Femur (tissue), 1 donor: ENCODE results near the gene ARHGDIG.
"Not testable (repeated sequence)": the region's sequence is repeated elsewhere in the genome, so short reads cannot be mapped to it uniquely, and the experiment has no call there.

Experiments
- DNase-seq: peaks from one replicate; pipeline ENCODE4 v3.0.0-alpha.2; 2017

ARHGDIG gene

GRCh38 chr16:280552-280951 is at the start of gene ARHGDIG:
Gene ARHGDIG, plus strand, starts transcription at chr16:280591. Its CDS starts 90 bp downstream, at chr16:280681.
- no peak for DNase-seq

GRCh38 chr16:230949-231348 is 49.4 kb upstream of the ARHGDIG start:
- DNase-seq, result no peak

- peak; percentile 95 for DNase-seq
Measured at GRCh38 chr16:234468-235305, 45.7 kb upstream of the ARHGDIG start, which contains the start of gene FAM234A. Gene FAM234A, plus strand, starts transcription at chr16:234821. Its CDS starts 19,593 bp downstream, at chr16:254414.

GRCh38 chr16:239948-240277 is 40.5 kb upstream of the ARHGDIG start:
- no peak for DNase-seq

- no peak for DNase-seq
Measured at GRCh38 chr16:240559-240958, 39.8 kb upstream of the ARHGDIG start.

GRCh38 chr16:242281-242680 is 38.1 kb upstream of the ARHGDIG start:
- DNase-seq, result no peak

- no peak for DNase-seq
Measured at GRCh38 chr16:243348-243747, 37.0 kb upstream of the ARHGDIG start.

GRCh38 chr16:245105-245504 is 35.3 kb upstream of the ARHGDIG start:
- no peak for DNase-seq

GRCh38 chr16:247027-247426 is 33.4 kb upstream of the ARHGDIG start:
- no peak for DNase-seq

GRCh38 chr16:249431-249830 is 31.0 kb upstream of the ARHGDIG start:
- DNase-seq, result no peak

- DNase-seq, result no peak
Measured at GRCh38 chr16:252366-253337, 27.7 kb upstream of the ARHGDIG start.

- DNase-seq, result no peak
Measured at GRCh38 chr16:253833-254232, 26.6 kb upstream of the ARHGDIG start.

- DNase-seq, result no peak
Measured at GRCh38 chr16:254461-254860, 25.9 kb upstream of the ARHGDIG start.

GRCh38 chr16:255183-255582 is 25.2 kb upstream of the ARHGDIG start:
- DNase-seq, result no peak

- DNase-seq, result not testable (repeated sequence)
Measured at GRCh38 chr16:258091-258490, 22.3 kb upstream of the ARHGDIG start.

- no peak for DNase-seq
Measured at GRCh38 chr16:259226-259625, 21.2 kb upstream of the ARHGDIG start.

GRCh38 chr16:259814-260253 is 20.6 kb upstream of the ARHGDIG start:
- DNase-seq, result no peak

- no peak for DNase-seq
Measured at GRCh38 chr16:260326-260725, 20.1 kb upstream of the ARHGDIG start.

GRCh38 chr16:261031-261691 is 19.2 kb upstream of the ARHGDIG start:
- no peak for DNase-seq

- no peak for DNase-seq
Measured at GRCh38 chr16:262121-262745, 18.2 kb upstream of the ARHGDIG start.

GRCh38 chr16:263182-263774 is 17.1 kb upstream of the ARHGDIG start:
- no peak for DNase-seq

GRCh38 chr16:263944-264343 is 16.4 kb upstream of the ARHGDIG start:
- DNase-seq, result no peak
